ENCODE results near the gene DNPH1.

GRCh38 chr6:43271103-43271815 lies 42.0 kb upstream of the DNPH1 start:
- TF ChIP-seq, protein P1, sequence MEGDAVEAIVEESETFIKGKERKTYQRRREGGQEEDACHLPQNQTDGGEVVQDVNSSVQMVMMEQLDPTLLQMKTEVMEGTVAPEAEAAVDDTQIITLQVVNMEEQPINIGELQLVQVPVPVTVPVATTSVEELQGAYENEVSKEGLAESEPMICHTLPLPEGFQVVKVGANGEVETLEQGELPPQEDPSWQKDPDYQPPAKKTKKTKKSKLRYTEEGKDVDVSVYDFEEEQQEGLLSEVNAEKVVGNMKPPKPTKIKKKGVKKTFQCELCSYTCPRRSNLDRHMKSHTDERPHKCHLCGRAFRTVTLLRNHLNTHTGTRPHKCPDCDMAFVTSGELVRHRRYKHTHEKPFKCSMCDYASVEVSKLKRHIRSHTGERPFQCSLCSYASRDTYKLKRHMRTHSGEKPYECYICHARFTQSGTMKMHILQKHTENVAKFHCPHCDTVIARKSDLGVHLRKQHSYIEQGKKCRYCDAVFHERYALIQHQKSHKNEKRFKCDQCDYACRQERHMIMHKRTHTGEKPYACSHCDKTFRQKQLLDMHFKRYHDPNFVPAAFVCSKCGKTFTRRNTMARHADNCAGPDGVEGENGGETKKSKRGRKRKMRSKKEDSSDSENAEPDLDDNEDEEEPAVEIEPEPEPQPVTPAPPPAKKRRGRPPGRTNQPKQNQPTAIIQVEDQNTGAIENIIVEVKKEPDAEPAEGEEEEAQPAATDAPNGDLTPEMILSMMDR (IDR thresholded peaks at IDR 0.05) = no peak
- no peak for TF ChIP-seq POLR2A (IDR thresholded peaks at IDR 0.05)
